Prostate gland (tissue), 2 donors: ENCODE results near the gene ZNF784. TPM values are rescaled to one million over a fixed set of nuclear protein-coding genes. Genes with fewer than 3 reads are reported as not detected.

Experiments used
- DNase-seq: peaks from one replicate; pipeline ENCODE4 v3.0.0-alpha.2; 2019; ENCODE audit warnings: low spot score
- H3K27ac ChIP-seq, 2 donors: fragments of 200-600 bp; sonication (generic); 2 replicates each; pipeline ENCODE4 v1.5.1; 2017 to 2019
- H3K27me3 ChIP-seq: fragments of 200-600 bp; sonication (generic); replicated peaks from 2 replicates; pipeline ENCODE4 v1.5.1; 2019; ENCODE audit not compliant: insufficient read depth
- H3K36me3 ChIP-seq, 2 donors: fragments of 200-600 bp; sonication (generic); 1 replicate in 1 of 2; 2 replicates in 1 of 2; pipeline versions ENCODE4 v1.5.1 to v1.8.1; 2017 to 2019
- H3K4me1 ChIP-seq: fragments of 200-600 bp; sonication (generic); replicated peaks from 2 replicates; pipeline ENCODE4 v1.5.1; 2019
- H3K4me3 ChIP-seq, 2 donors: fragments of 200-600 bp; sonication (generic); 2 replicates each; pipeline ENCODE4 v1.5.1; 2017 to 2019
- H3K9me3 ChIP-seq: fragments of 200-600 bp; sonication (generic); 2 replicates; pipeline ENCODE4 v1.5.1; 2017
- CTCF ChIP-seq, 4 experiments: fragments of 200-600 bp in 2 of 4; fragments of 450-650 bp in 2 of 4; sonication (generic) in 2 of 4; IDR thresholded peaks; 1 replicate in 3 of 4; 2 replicates in 1 of 4; pipeline ENCODE4 v1.5.1; 2016 to 2019; ENCODE audit warnings: antibody characterized with exemption in 4 of 4, mild to moderate bottlenecking in 2 of 4, moderate library complexity in 2 of 4
- POLR2A ChIP-seq: fragments of 450-650 bp; IDR thresholded peaks from one replicate; pipeline ENCODE4 v1.6.1; 2016; ENCODE audit warnings: antibody characterized with exemption, mild to moderate bottlenecking
- POLR2AphosphoS5 ChIP-seq: sonication (generic); formaldehyde crosslinking; IDR thresholded peaks from one replicate; pipeline ENCODE4 v1.6.1; 2017; ENCODE audit warnings: antibody characterized with exemption
- WGBS: methylation state at CpG from one replicate; pipeline ENCODE4 v1.1.5; 2018; 5-methylcytosine and 5-hydroxymethylcytosine counted together
- intact Hi-C: fragments of 100-400 bp; cut with DNase I; formaldehyde crosslinking; loops from one replicate; pipeline ENCODE4 v1.14.2; 2022
- total RNA-seq, 2 donors: library from RNA; depleted of rRNA; stranded (reverse); fragments of >200 nt; gene quantifications; one replicate each; pipeline ENCODE4 v1.1.0, GENCODE V29; 2016

The ZNF784 gene
- total RNA-seq, 2 donors from 2014 or later, result 8.9 to 17.2 TPM

- WGBS, result 65% methylated on average over 7 of the region's 7 CpGs
- TF ChIP-seq CTCF (IDR thresholded peaks at IDR 0.05), result no peak
- TF ChIP-seq POLR2A, result no peak
- no peak for TF ChIP-seq POLR2AphosphoS5
- Histone ChIP-seq H3K9me3 (no peaks in the 10 kb centered on the region), H3K27me3 (no peaks in the 10 kb centered on the region), H3K4me1 (peaks cover 20% of the 10 kb centered on the region), H3K4me3 (no peak overlapping the region), H3K27ac (no peak overlapping the region), H3K36me3 (peaks cover 25 to 39% of the 10 kb centered on the region in 2 donors)
- no peak for DNase-seq
- intact Hi-C loops, result no loop called here
Observed at GRCh38 chr19:55661826-55662225, 37.5 kb upstream of the ZNF784 start.

GRCh38 chr19:55660991-55661390 is 36.6 kb upstream of the ZNF784 start:
- 69% methylated on average over 16 of the region's 16 CpGs for WGBS
- TF ChIP-seq POLR2A (no peak), CTCF (IDR thresholded peaks at IDR 0.05) (no peak), POLR2AphosphoS5 (no peak)
- intact Hi-C loops, result no loop called here
- Histone ChIP-seq H3K4me3 (no peak overlapping the region), H3K27me3 (no peaks in the 10 kb centered on the region), H3K36me3 (peaks cover 25 to 32% of the 10 kb centered on the region in 2 donors), H3K9me3 (no peaks in the 10 kb centered on the region), H3K27ac (no peak overlapping the region), H3K4me1 (peaks cover 28% of the 10 kb centered on the region)
- DNase-seq, result no peak

- DNase-seq, result no peak
- H3K4me1 ChIP-seq, result peaks cover 28% of the 10 kb centered on the region
- WGBS, result 86% methylated on average over 11 of the region's 12 CpGs
- no peaks in the 10 kb centered on the region for H3K9me3 ChIP-seq
- TF ChIP-seq POLR2A, result no peak
- no peak for TF ChIP-seq CTCF (IDR thresholded peaks at IDR 0.05)
- TF ChIP-seq POLR2AphosphoS5, result no peak
- peaks cover 22 to 32% of the 10 kb centered on the region in 2 donors for H3K36me3 ChIP-seq
- H3K27me3 ChIP-seq, result no peaks in the 10 kb centered on the region
- no peak overlapping the region for H3K27ac ChIP-seq
- intact Hi-C loops, result no loop called here
- no peak overlapping the region for H3K4me3 ChIP-seq
Observed at GRCh38 chr19:55660404-55660803, 36.0 kb upstream of the ZNF784 start.

- no peak for TF ChIP-seq POLR2AphosphoS5
- TF ChIP-seq POLR2A, result no peak
- TF ChIP-seq CTCF (IDR thresholded peaks at IDR 0.05), result no peak
- Histone ChIP-seq H3K27ac (no peak overlapping the region), H3K4me1 (peaks cover 28% of the 10 kb centered on the region), H3K27me3 (no peaks in the 10 kb centered on the region), H3K9me3 (no peaks in the 10 kb centered on the region), H3K36me3 (peaks cover 22 to 31% of the 10 kb centered on the region in 2 donors), H3K4me3 (no peak overlapping the region)
- no peak for DNase-seq
- 72% methylated on average over 9 of the region's 9 CpGs for WGBS
- intact Hi-C loops, result loop anchor here (10.0 kb wide), 1 partner anchor 545 kb away; the partner anchor contains the start of gene PPP1R12C
Observed at GRCh38 chr19:55659822-55660221, 35.5 kb upstream of the ZNF784 start.

- DNase-seq, result no peak
- peaks cover 17 to 22% of the 10 kb centered on the region in 2 donors for H3K36me3 ChIP-seq
- intact Hi-C loops, result loop anchor here (10.0 kb wide), 1 partner anchor 544 kb away; the partner anchor contains the start of gene PPP1R12C
Observed at GRCh38 chr19:55658846-55659459, 34.6 kb upstream of the ZNF784 start.

More at GRCh38 chr19:55658846-55659459, 34.6 kb upstream of the ZNF784 start:
- 89% methylated on average over 37 of the region's 37 CpGs for WGBS
- TF ChIP-seq CTCF (IDR thresholded peaks at IDR 0.05) (no peak), POLR2A (no peak), POLR2AphosphoS5 (no peak)
- Histone ChIP-seq H3K4me3 (no peak overlapping the region), H3K4me1 (peaks cover 28% of the 10 kb centered on the region), H3K27ac (no peak overlapping the region), H3K27me3 (no peaks in the 10 kb centered on the region), H3K9me3 (no peaks in the 10 kb centered on the region)
